H9 (cell line): ENCODE results near the gene MKRN2. TPM values are rescaled to one million over a fixed set of nuclear protein-coding genes. Genes with fewer than 3 reads are reported as not detected.

Experiments used
- DNase-seq: peaks from one replicate; pipeline ENCODE4 v3.0.0-alpha.2; 2017
- H2AFZ ChIP-seq: one replicate; pipeline ENCODE4 v1.6.1; 2013; ENCODE audit warnings: mild to moderate bottlenecking, low read length, control low read depth, moderate library complexity
- H2AK5ac ChIP-seq: 2 replicates; pipeline ENCODE4 v1.6.1; 2013; ENCODE audit warnings: low read length, control low read depth, mixed read lengths; ENCODE audit not compliant: insufficient read length
- H2BK120ac ChIP-seq: one replicate; pipeline ENCODE4 v1.6.1; 2013; ENCODE audit warnings: low read depth, mild to moderate bottlenecking, low read length, control low read depth, inconsistent platforms; ENCODE audit not compliant: poor library complexity, severe bottlenecking
- H2BK12ac ChIP-seq: 2 replicates; pipeline ENCODE4 v1.6.1; 2013; ENCODE audit warnings: low read length, control low read depth, mixed read lengths, low read depth; ENCODE audit not compliant: insufficient read length
- H2BK15ac ChIP-seq: 2 replicates; pipeline ENCODE4 v1.6.1; 2013; ENCODE audit warnings: low read depth, low read length, control low read depth
- H2BK20ac ChIP-seq: one replicate; pipeline ENCODE4 v1.6.1; 2013; ENCODE audit warnings: low read depth, mild to moderate bottlenecking, low read length, control low read depth, inconsistent platforms; ENCODE audit not compliant: poor library complexity, severe bottlenecking
- H2BK5ac ChIP-seq: 2 replicates; pipeline ENCODE4 v1.6.1; 2013; ENCODE audit warnings: low read length, control low read depth, mixed read lengths; ENCODE audit not compliant: insufficient read length
- H3K14ac ChIP-seq: 2 replicates; pipeline ENCODE4 v1.6.1; 2013; ENCODE audit warnings: low read length, control low read depth; ENCODE audit not compliant: insufficient read depth
- H3K18ac ChIP-seq: 2 replicates; pipeline ENCODE4 v1.6.1; 2013; ENCODE audit warnings: low read depth, mild to moderate bottlenecking, mixed read lengths, low read length, control low read depth; ENCODE audit not compliant: insufficient read length
- H3K23ac ChIP-seq: 2 replicates; pipeline ENCODE4 v1.6.1; 2013; ENCODE audit warnings: low read length, control low read depth, mixed read lengths, low read depth; ENCODE audit not compliant: insufficient read length
- H3K23me2 ChIP-seq: 2 replicates; pipeline ENCODE4 v1.6.1; 2013; ENCODE audit warnings: low read depth, mild to moderate bottlenecking, mixed read lengths, low read length, control low read depth; ENCODE audit not compliant: insufficient read length, poor library complexity, severe bottlenecking
- H3K27ac ChIP-seq: 2 replicates; pipeline ENCODE4 v1.5.1; 2013; ENCODE audit warnings: low read length, control low read depth, mixed read lengths, low read depth; ENCODE audit not compliant: insufficient read length
- H3K27me3 ChIP-seq: 2 replicates; pipeline ENCODE4 v1.6.1; 2013; ENCODE audit warnings: low read length, control low read depth, inconsistent platforms; ENCODE audit not compliant: insufficient read depth
- H3K4ac ChIP-seq: 2 replicates; pipeline ENCODE4 v1.6.1; 2013; ENCODE audit warnings: low read depth, mild to moderate bottlenecking, control low read depth, inconsistent platforms, low read length, moderate library complexity
- H3K4me1 ChIP-seq: 2 replicates; pipeline ENCODE4 v1.6.1; 2013; ENCODE audit warnings: low read length, control low read depth, inconsistent platforms; ENCODE audit not compliant: insufficient read depth
- H3K4me2 ChIP-seq: 2 replicates; pipeline ENCODE4 v1.6.1; 2013; ENCODE audit warnings: low read length, control low read depth, mixed read lengths; ENCODE audit not compliant: insufficient read length, insufficient read depth
- H3K56ac ChIP-seq: 2 replicates; pipeline ENCODE4 v1.6.1; 2013; ENCODE audit warnings: low read depth, mild to moderate bottlenecking, mixed read lengths, low read length, control low read depth; ENCODE audit not compliant: insufficient read length
- H3K79me1 ChIP-seq: 2 replicates; pipeline ENCODE4 v1.6.1; 2013; ENCODE audit warnings: low read depth, mild to moderate bottlenecking, moderate library complexity, low read length, control low read depth, inconsistent platforms; ENCODE audit not compliant: insufficient read depth, poor library complexity, severe bottlenecking
- H3K79me2 ChIP-seq: 2 replicates; pipeline ENCODE4 v1.6.1; 2013; ENCODE audit warnings: low read length, control low read depth, inconsistent platforms; ENCODE audit not compliant: insufficient read depth
- H3K9ac ChIP-seq: 2 replicates; pipeline ENCODE4 v1.6.1; 2013; ENCODE audit warnings: low read length, control low read depth, mixed read lengths; ENCODE audit not compliant: insufficient read length; ENCODE audit errors: extremely low read depth
- H3K9me3 ChIP-seq: one replicate; pipeline ENCODE4 v1.6.1; 2013; ENCODE audit warnings: low read depth, low read length, inconsistent platforms; ENCODE audit not compliant: control insufficient read depth
- H3T11ph ChIP-seq: one replicate; pipeline ENCODE4 v1.6.1; 2013; ENCODE audit warnings: mild to moderate bottlenecking, low read length, control low read depth, inconsistent platforms
- H4K20me1 ChIP-seq: one replicate; pipeline ENCODE4 v1.6.1; 2013; ENCODE audit not compliant: control insufficient read depth, insufficient read length, insufficient read depth
- H4K5ac ChIP-seq: 2 replicates; pipeline ENCODE4 v1.6.1; 2013; ENCODE audit warnings: low read depth, mild to moderate bottlenecking, mixed read lengths, low read length, control low read depth; ENCODE audit not compliant: insufficient read length
- H4K8ac ChIP-seq: replicated peaks from 2 replicates; pipeline ENCODE4 v1.6.1; 2013; ENCODE audit warnings: low read length, control low read depth, mixed read lengths, low read depth; ENCODE audit not compliant: insufficient read length
- H4K91ac ChIP-seq: 2 replicates; pipeline ENCODE4 v1.6.1; 2013; ENCODE audit warnings: low read depth, mild to moderate bottlenecking, moderate library complexity, mixed read lengths, low read length, control low read depth; ENCODE audit not compliant: insufficient read length
- H3K27ac Mint-ChIP-seq, 3 experiments: 2 replicates in 2 of 3; 3 replicates in 1 of 3; pipeline ENCODE4 v1.8.0; 2020 to 2021; ENCODE audit warnings: mixed read lengths in 3 of 3, mild to moderate bottlenecking in 1 of 3, moderate library complexity in 1 of 3
- H3K27me3 Mint-ChIP-seq: 2 replicates; pipeline ENCODE4 v1.8.0; 2021; ENCODE audit warnings: low read depth, mild to moderate bottlenecking, moderate library complexity, mixed read lengths
- H3K36me3 Mint-ChIP-seq, 3 experiments: 2 replicates in 2 of 3; 3 replicates in 1 of 3; pipeline ENCODE4 v1.8.0; 2020 to 2021; ENCODE audit warnings: low read depth in 3 of 3, mixed read lengths in 3 of 3; ENCODE audit not compliant: insufficient read depth in 1 of 3
- H3K4me1 Mint-ChIP-seq, 2 experiments: 2 replicates each; pipeline ENCODE4 v1.8.0; 2020; ENCODE audit warnings: mixed read lengths in 2 of 2
- H3K4me3 Mint-ChIP-seq, 2 experiments: 2 replicates in 1 of 2; 3 replicates in 1 of 2; pipeline ENCODE4 v1.8.0; 2020 to 2021; ENCODE audit warnings: mild to moderate bottlenecking in 2 of 2, mixed read lengths in 2 of 2, moderate library complexity in 1 of 2
- H3K9me3 Mint-ChIP-seq, 2 experiments: 2 replicates in 1 of 2; 3 replicates in 1 of 2; pipeline ENCODE4 v1.8.0; 2020; ENCODE audit warnings: mild to moderate bottlenecking in 2 of 2, mixed read lengths in 2 of 2, moderate library complexity in 1 of 2
- WGBS: extraction: QIAGEN DNeasy Blood & Tissue Kit; methylation state at CpG from one replicate; pipeline ENCODE4 v1.1.7; 2013; ENCODE audit warnings: missing lambda C conversion rate, low lambda C conversion rate, mixed read lengths; ENCODE audit not compliant: insufficient read length; ENCODE audit errors: extremely low coverage; 5-methylcytosine and 5-hydroxymethylcytosine counted together
- total RNA-seq: library from RNA; stranded (reverse); gene quantifications from 2 replicates; pipeline ENCODE4 v1.2.1, GENCODE V29; 2021
- TF ChIP-seq, protein P1 (sequence below): fragments of 200-600 bp; sonication (generic); conservative IDR thresholded peaks from 3 replicates; pipeline ENCODE4 v1.8.0; 2021; ENCODE audit warnings: antibody characterized with exemption, mild to moderate bottlenecking

The MKRN2 gene
- total RNA-seq, 1 experiment from 2014 or later = 18.1 TPM

DNA sequence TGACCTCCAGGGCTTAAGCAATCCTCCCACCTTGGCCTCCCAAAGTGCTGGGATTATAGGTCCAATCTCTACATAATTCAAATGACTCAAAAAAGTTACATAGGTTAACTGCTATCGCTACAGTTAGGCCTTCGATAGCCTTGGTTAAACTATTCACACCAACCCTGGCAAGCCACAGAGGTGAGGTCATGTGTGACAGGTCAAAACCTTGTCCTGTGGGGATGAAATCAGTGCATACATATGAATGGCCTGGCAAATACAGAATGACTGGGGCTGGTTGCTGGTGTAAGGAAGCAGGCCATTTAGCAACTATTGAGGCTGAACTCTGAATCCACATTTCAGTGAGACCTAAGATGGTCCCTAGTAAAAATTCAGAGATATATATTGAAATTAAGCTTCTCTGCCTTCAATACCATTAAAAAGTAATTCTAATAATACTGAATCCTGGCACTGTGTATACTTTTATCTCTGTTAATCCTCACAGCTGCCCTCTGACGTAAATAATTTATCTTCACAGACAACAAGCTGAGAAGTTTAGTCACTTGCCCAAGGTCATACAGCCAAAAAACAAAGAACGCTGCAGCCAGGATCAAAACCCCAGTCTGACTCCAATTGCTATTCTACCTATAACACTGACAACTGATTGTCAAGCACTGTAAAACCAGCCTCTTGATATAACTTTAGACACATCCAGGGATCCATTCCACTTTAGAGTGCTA lies 35.3 kb downstream of the MKRN2 start:
- Mint-ChIP-seq H3K9me3 (no peaks in the 10 kb centered on the region), H3K27ac (no peak overlapping the region), H3K27me3 (no peaks in the 10 kb centered on the region; the same call in 1 of the 2 replicates), H3K36me3 (peaks cover 51 to 79% (median 68%) of the 10 kb centered on the region in 3 experiments), H3K4me3 (no peak overlapping the region), H3K4me1 (0 out of 4 replicates have a peak, but pooled peaks cover 0 to 5% of the 10 kb centered on the region in 2 experiments)
- H2BK20ac ChIP-seq = no peak overlapping the region
- no peak overlapping the region for H3K14ac ChIP-seq
- no CpG with 5 or more reads among the region's 4 CpGs for WGBS
- no peak for DNase-seq
- H4K91ac ChIP-seq = no peak overlapping the region
- no peaks in the 10 kb centered on the region for H4K20me1 ChIP-seq
- no peaks in the 10 kb centered on the region for H3K79me2 ChIP-seq
- no peak overlapping the region for H3K4ac ChIP-seq
- H3K4me1 ChIP-seq = no peaks in the 10 kb centered on the region
- H2AFZ ChIP-seq = no peak overlapping the region
- H3K23ac ChIP-seq = no peak overlapping the region
- no peak overlapping the region for H3T11ph ChIP-seq
- no peaks in the 10 kb centered on the region for H3K9me3 ChIP-seq
- no peak overlapping the region for H3K56ac ChIP-seq
- no peak overlapping the region for H2BK120ac ChIP-seq
- no peak overlapping the region for H3K18ac ChIP-seq
- no peaks in the 10 kb centered on the region for H3K79me1 ChIP-seq
- H2AK5ac ChIP-seq = no peak overlapping the region
- no peak overlapping the region for H4K8ac ChIP-seq
- no peak overlapping the region for H3K4me2 ChIP-seq
- H4K5ac ChIP-seq = no peak overlapping the region
- H3K23me2 ChIP-seq = no peaks in the 10 kb centered on the region
- H3K27ac ChIP-seq = no peak overlapping the region
- H3K27me3 ChIP-seq = no peaks in the 10 kb centered on the region
- no peak overlapping the region for H2BK15ac ChIP-seq
- no peak overlapping the region for H2BK12ac ChIP-seq
- H3K9ac ChIP-seq = no peak overlapping the region
- TF ChIP-seq, protein P1, sequence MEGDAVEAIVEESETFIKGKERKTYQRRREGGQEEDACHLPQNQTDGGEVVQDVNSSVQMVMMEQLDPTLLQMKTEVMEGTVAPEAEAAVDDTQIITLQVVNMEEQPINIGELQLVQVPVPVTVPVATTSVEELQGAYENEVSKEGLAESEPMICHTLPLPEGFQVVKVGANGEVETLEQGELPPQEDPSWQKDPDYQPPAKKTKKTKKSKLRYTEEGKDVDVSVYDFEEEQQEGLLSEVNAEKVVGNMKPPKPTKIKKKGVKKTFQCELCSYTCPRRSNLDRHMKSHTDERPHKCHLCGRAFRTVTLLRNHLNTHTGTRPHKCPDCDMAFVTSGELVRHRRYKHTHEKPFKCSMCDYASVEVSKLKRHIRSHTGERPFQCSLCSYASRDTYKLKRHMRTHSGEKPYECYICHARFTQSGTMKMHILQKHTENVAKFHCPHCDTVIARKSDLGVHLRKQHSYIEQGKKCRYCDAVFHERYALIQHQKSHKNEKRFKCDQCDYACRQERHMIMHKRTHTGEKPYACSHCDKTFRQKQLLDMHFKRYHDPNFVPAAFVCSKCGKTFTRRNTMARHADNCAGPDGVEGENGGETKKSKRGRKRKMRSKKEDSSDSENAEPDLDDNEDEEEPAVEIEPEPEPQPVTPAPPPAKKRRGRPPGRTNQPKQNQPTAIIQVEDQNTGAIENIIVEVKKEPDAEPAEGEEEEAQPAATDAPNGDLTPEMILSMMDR = no peak
- no peak overlapping the region for H2BK5ac ChIP-seq
